ENCODE data around the gene MGP.

MGP gene

GRCh38 chr12:14860490-14860889, 25.2 kb downstream of the MGP start:
- DNase-seq (ENCODE audit: low read depth in 2 of 2): no peak

DNA sequence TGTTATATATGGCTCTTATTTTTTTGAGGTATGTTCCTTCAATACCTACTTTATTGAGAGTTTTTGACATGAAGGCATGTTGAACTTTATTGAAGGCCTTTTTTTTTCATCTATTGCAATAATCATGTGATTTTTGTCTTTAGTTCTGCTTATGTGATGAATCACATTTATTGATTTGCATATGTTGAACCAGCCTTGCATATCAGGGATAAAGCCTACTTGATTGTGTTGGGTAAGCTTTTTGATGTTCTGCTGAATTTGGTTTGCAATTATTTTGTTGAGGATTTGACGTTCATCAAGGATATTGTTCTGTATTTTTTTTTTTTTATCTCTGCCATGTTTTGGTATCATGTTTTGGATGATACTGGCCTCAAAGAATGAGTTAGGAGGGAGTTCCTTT, 27.1 kb downstream of the MGP start:
- DNase-seq (ENCODE audit: low read depth in 2 of 2): no peak

DNA sequence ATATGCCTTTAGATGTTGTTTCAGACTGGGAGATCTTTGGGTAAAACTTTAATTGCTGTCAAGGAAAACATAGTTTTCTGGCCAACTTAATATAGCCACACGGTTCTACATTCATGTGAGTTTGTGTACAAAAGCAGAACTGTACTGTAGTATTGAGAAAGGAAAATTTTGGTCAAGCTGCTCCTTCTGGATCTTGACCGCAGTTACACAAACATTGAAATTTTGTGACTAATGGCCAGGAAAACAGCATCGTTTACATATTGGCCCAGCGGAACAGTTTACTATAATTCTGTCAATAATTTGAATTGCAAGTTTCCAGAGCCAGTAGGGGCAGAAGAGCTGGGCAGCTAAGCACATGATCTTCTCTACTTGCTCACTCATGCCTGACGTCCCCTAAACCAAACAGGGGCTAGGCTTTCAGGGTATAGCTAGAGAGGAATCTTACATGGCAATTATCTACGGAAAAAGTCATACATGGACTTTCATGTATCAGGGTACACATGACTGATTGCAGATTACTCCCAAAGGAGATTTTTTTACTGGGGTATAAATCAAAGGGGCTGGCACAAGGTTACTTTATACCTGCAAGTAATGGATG, 31.0 kb downstream of the MGP start:
- no peak for DNase-seq (ENCODE audit: low read depth in 2 of 2)

GRCh38 chr12:14853961-14854360, 31.7 kb downstream of the MGP start:
- DNase-seq (ENCODE audit: low read depth in 2 of 2): no peak

GRCh38 chr12:14852880-14853279, 32.8 kb downstream of the MGP start:
- DNase-seq (ENCODE audit: low read depth in 2 of 2): no peak

DNA sequence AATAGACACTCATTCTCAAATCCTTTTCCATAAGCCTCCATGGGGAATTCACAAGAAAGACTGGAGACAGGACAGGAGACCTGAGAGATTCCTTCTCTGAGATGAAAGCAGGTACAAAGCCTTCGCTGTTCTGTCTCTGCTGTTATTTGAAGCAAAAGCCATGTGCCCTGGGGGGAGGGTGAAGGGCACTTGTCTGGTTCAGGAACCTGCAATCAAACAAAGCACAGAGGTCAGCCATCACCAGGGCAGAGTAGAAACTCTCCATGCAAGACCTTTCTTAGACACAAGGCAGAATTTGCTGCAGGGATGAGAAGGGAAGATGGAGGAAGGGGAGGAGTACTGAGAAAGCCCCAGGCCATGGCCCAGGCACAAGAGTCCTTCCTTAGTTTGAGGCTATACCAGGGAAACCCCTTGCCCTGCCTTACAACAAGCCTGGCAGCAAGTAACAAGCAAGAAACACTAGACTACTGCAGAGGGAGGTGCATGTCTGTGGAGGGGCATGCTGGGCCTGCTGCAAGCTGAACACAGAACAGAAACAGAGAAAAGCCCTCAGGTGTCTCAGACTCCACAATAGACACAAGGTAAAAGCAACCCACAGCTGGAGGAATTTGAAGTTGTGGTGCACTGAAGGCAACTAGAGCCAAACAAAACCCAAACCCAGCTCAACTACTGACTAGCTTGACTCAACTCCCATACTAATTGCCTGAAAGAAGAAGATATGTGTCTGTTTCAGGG, 34.6 kb downstream of the MGP start:
- DNase-seq (ENCODE audit: low read depth in 2 of 2): no peak

GRCh38 chr12:14849661-14850060, 36.0 kb downstream of the MGP start:
- no peak for DNase-seq (ENCODE audit: low read depth in 2 of 2)

DNA sequence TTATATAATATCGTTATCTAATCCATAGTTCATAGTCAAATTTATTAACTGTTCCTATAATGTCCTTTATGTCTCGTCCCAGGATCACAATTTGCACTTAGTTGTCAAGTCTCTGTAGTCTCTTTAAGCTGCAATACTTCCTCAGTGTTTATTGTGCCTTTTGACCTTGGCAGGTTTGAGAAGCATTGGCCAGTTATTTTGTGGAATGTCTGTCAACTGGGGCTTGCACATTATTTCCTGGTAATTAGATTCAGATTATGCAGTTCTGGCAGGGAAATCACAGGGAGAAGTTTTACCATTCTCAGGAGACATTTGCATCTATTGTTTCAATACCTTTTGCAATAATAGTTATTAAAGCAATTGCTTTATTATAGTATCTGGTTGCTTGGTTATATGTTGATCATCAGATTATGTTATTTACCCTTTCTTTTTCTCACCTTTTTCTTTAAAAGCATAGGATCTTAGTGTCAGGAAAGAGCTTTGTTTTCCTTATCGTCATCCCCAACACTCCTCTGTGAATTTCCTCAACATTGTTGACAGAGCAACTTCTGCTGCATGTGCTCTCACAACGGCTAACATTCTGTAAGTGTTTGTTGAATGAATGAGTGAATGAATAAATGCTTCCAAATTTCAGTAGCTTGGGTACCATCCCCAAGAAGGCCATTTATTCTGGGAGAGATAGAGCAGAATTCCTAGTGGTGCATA, 38.6 kb downstream of the MGP start:
- DNase-seq (ENCODE audit: low read depth in 2 of 2): no peak

DNA sequence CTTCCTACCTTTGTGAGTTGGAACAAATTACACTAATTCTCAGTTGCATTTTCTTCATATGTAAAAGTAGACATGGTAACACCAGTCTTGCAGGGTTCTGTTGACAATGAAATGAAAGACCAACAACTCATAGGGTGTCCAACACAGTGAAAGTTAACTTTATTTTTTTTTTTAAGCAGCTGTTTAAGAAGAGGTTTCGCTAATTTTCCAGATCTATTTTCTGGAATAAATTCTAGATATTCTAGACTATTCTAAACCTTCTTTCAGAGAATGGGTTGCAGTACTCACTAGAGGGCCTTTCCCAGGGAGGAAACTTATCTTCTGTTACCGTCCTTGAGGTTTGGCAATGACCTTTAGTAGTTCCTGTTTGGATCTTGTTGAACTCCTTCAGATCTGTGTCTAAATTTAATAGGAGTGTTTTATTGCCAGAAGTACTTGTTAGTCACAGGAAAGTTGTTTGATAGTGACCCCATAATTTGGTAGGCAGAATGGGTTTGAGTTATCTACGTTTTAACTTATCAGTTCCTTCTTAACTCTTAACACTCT, 39.5 kb downstream of the MGP start:
- DNase-seq (ENCODE audit: low read depth in 2 of 2): no peak

DNA sequence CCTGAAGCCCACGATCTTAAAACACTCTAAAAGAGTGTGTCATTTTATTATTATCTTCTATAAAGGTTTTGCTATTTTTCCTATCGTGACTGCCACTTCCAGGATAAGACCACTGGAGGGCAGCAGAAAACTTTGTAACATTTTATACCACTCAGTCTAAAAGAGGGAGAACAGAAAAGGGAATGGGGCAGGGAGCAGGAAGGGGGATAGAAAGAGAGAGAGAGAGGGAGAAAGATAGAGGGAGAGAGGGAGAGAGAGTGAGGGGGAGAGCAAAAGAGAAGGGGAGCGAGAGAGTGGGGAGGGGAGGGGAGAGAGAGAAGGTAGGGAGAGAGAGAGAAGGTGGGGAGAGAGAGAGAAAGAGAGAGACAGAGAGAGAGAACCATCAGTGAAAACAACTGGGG, 40.3 kb downstream of the MGP start:
- DNase-seq (ENCODE audit: low read depth in 2 of 2): peak; percentile 4 to 30

- no peak for DNase-seq (ENCODE audit: low read depth in 2 of 2)
These were observed 41.3 kb downstream of the MGP start for GRCh38 chr12:14844401-14844800.

DNA sequence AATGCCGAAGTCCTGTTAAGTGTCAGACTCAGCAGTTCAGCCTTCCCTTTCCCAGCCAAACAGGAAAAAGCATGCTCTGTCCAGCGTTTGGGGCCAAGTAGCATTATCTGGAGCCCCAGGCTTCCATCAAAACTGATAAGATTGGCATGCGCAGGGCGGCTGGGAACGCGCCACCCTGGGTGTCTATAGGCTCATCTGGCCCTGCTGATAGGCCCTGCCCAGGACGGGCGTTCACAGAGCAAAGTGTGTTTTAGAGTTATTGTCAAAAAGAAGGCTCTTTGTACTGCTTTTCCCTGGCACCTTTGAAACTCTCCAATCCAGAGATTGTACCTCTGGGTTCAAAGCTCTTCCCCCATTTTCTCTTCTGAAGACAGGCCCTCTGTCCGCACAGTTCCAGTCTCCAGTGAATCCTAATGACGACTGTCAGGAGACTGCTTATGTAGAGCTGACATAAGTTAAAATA, 42.2 kb downstream of the MGP start, which contains the start of gene ART4:
TSS of gene ART4 (minus strand) at position 102 of the 463 bp plus-strand sequence. CDS start 413 bp downstream, outside the sequence.
- DNase-seq (ENCODE audit: low read depth in 2 of 2): no peak

GRCh38 chr12:14842315-14842714, 43.3 kb downstream of the MGP start:
- no peak for DNase-seq (ENCODE audit: low read depth in 2 of 2)

DNA sequence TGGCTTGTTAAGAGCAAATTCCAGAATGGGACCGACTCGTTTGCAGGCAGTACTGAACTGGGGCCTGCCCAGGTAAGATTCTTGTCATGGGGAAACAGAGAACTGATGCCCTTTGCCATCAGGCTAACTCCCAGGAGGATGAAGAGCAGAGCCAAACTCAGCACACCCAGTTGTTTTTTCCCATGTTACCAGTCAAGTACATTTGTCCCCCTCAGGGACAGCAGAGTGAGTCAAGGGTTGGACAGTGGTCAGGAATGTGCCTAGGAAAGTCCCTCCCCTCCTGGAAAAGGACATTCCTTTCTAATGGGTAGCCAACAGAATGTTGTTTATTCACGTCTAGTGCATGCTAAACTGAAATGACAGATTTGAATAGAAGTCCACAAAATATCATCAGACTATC, 43.9 kb downstream of the MGP start:
- no peak for DNase-seq (ENCODE audit: low read depth in 2 of 2)

DNA sequence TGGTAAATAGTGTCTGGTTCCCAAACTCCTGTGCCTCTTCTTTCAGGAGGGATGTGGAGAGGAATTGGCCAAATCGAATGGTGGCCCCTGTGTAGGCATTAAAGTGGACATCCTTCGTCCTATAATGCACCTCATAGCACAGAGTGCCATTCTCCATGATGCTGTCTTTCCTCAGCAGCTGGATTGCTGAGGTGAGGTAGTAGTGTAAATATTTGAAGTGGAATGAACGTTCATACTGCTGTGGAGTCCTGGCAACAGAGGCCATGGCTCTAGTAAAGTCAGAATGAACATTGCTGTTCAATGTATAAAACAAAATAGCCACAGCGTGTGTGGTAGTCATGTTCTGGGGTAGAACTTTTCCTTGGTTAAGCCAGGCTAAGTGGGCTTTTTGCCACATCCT, 45.0 kb downstream of the MGP start:
- no peak for DNase-seq (ENCODE audit: low read depth in 2 of 2)

- DNase-seq (ENCODE audit: low read depth in 2 of 2): no peak
These were observed 46.4 kb downstream of the MGP start for GRCh38 chr12:14839262-14839661.

DNA sequence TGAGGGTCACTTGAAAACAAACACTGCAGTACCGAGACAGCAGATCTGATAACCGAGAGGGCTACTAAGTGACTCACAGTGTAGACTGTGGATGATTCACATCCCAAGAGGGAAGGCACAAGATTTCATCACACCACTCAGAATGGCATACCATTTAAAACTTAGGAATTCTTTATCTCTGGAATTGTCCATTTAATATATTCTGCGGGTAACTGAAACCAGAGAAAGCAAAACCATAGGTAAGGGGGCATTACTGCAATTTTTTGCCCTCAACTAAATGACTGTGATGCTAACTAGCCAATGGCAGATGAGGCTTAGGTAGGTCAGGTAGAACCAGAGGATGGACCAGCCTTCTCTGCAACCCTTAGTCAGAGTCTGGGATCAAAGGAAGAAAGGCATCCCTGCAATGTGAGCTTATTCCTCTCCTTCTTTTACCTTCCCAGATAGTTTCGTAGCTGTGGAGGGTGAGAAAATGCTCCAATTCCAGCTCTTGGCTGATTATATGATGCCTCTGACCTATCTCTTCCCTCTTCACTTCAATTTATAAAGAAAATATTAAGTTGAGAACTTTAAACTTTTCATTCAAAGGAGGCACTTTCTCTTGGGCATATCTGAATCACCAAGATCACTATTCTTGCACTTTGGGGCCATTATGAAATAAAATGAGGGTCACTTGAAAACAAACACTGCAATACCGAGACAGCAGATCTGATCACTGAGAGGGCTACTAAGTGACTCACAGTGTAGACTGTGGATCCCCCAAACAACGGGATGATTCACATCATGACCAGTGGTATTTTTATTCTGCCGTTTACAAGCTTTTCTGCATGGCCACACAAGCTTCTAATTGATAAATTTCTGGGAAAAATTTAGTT, 49.1 kb downstream of the MGP start:
- DNase-seq (ENCODE audit: low read depth in 2 of 2): no peak

DNA sequence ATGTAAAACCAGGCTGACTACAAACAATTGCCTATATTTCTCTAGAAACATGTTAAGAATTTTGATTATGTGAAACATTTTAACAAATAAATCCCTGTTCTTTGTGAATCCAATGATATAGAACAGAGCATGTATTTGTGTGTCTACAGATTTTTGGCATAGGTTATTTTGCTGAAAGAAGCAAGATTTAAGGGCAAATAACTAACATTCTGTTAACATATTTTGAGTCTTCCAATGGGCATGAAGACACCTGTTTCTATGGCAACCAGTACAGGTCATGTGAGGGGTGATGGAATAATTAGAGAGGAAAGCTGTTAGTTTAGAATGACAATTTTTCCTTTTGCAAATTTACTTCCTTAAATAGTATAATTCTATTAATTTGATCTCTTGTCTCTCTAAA, 51.1 kb downstream of the MGP start:
- no peak for DNase-seq (ENCODE audit: low read depth in 2 of 2)

- DNase-seq (ENCODE audit: low read depth in 2 of 2): no peak
These were observed 51.7 kb downstream of the MGP start for GRCh38 chr12:14833952-14834351.

- DNase-seq (ENCODE audit: low read depth in 2 of 2): no peak
These were observed 52.3 kb downstream of the MGP start for GRCh38 chr12:14833336-14833735.
